Purkinje cell (primary cell): ENCODE results near the gene CHFR. TPM values are rescaled to one million over a fixed set of nuclear protein-coding genes. Genes with fewer than 3 reads are reported as not detected.

Source experiments
- polyA plus RNA-seq: library from polyadenylated mRNA; unstranded; fragments of >200 nt; fragmentation: Nextera tagmentation; gene quantifications from 2 replicates; pipeline ENCODE4 v1.2.1, GENCODE V29; 2014

Gene CHFR
- polyA plus RNA-seq = 0.45 and 1.7 TPM in 2 replicates

GRCh38 chr12:132887513-132888351 lies at the start of gene CHFR:
CHFR (minus strand) TSS chr12:132887605; CDS start chr12:132887328, 277 bp downstream.

GRCh38 chr12:132828706-132829534 lies 58.5 kb downstream of the CHFR start, which contains the start of gene GOLGA3:
GOLGA3 (minus strand) TSS chr12:132828869; CDS start chr12:132822128, 6,741 bp downstream.

Other genes with a start within 250 kb of the CHFR start
- 0.31 TPM in 1 of 2 replicates, not detected in the other for gene POLE, start 200.3 kb downstream of the CHFR start, polyA plus RNA-seq
- 0.85 and 5.0 TPM in 2 replicates for gene PXMP2, start 200.0 kb downstream of the CHFR start, polyA plus RNA-seq
- gene PGAM5, start 176.8 kb downstream of the CHFR start, polyA plus RNA-seq = 6.4 and 7.8 TPM in 2 replicates
- gene ANKLE2, start 125.8 kb downstream of the CHFR start, polyA plus RNA-seq = 8.9 and 10.4 TPM in 2 replicates
- gene GOLGA3, start 58.7 kb downstream of the CHFR start, polyA plus RNA-seq = 3.4 and 4.3 TPM in 2 replicates
- 11.2 and 14.6 TPM in 2 replicates for gene ZNF605, start 68.7 kb upstream of the CHFR start, polyA plus RNA-seq
- 1.2 and 2.8 TPM in 2 replicates for gene ZNF26, start 98.8 kb upstream of the CHFR start, polyA plus RNA-seq
- gene ZNF84, start 149.9 kb upstream of the CHFR start, polyA plus RNA-seq = 16.4 and 31.2 TPM in 2 replicates
- gene ZNF140, start 193.3 kb upstream of the CHFR start, polyA plus RNA-seq = 10.7 and 21.7 TPM in 2 replicates
- gene ZNF891, start 242.7 kb upstream of the CHFR start, polyA plus RNA-seq = 0.74 and 0.81 TPM in 2 replicates
- gene ZNF10, start 243.0 kb upstream of the CHFR start, polyA plus RNA-seq = 2.7 and 8.2 TPM in 2 replicates